ENCODE results near the gene SVIP.

SVIP gene

DNA sequence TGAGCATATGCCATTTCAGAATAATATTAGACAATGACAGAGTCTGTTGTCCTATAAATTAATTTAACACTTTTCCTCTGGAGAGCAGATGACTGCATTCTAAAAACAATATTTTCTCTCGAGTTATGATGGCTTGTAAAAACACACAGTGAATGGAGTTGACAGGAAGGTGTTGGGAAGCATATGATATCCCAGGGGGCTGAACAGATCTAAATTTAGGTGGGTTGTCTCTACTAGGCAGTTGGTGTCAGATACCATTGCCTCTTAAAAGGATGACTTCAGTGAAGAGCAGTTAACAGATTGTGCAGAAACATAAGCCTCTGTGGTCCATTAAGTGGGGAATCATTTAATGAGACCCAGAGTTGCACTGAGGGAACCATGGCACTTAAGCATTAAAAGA, 30.7 kb downstream of the SVIP start:
- Histone ChIP-seq H3K36me3 (ENCODE audit: control insufficient read depth in 5 of 5, insufficient read depth in 5 of 5, low read length in 5 of 5) (no peaks in the 10 kb centered on the region), H3K4me3 (ENCODE audit: low read depth in 1 of 5, low read length in 5 of 5) (no peak overlapping the region), H3K9me3 (ENCODE audit: control insufficient read depth in 5 of 5, low read length in 5 of 5) (no peaks in the 10 kb centered on the region), H3K27ac (ENCODE audit: low read depth, low read length) (no peak overlapping the region), H3K27me3 (ENCODE audit: control insufficient read depth in 5 of 5, insufficient read depth in 4 of 5, low read length in 5 of 5) (peaks cover 0 to 2% (median 0%) of the 10 kb centered on the region in 5 donors), H3K9ac (ENCODE audit: low read length in 5 of 5) (no peak overlapping the region), H3K4me1 (ENCODE audit: control insufficient read depth in 5 of 5, insufficient read depth in 5 of 5, low read length in 5 of 5) (no peaks in the 10 kb centered on the region)

DNA sequence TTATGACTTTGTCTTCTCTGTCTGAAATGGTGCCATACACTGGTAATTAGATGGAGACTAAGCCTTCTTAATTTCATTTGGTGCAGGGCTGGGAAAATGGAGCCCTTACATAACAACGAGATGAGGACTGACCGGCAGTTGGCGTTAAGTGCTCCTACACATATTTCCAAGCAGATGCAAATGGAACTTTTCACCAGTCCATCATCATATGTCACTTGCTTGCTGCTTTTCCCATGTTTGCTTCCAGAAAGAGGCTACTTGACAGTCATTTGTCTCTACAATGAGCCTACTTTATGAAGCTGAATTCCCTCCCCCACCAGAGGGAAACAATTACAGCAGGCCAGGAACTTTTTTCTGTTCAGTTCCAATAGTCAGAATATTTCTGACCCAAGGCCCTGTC, 32.6 kb downstream of the SVIP start:
- Histone ChIP-seq H3K4me3 (ENCODE audit: low read depth in 1 of 5, low read length in 5 of 5) (no peak overlapping the region), H3K9me3 (ENCODE audit: control insufficient read depth in 5 of 5, low read length in 5 of 5) (no peaks in the 10 kb centered on the region), H3K36me3 (ENCODE audit: control insufficient read depth in 5 of 5, insufficient read depth in 5 of 5, low read length in 5 of 5) (no peaks in the 10 kb centered on the region), H3K27me3 (ENCODE audit: control insufficient read depth in 5 of 5, insufficient read depth in 4 of 5, low read length in 5 of 5) (peaks cover 0 to 2% (median 0%) of the 10 kb centered on the region in 5 donors), H3K9ac (ENCODE audit: low read length in 5 of 5) (no peak overlapping the region), H3K27ac (ENCODE audit: low read depth, low read length) (no peak overlapping the region), H3K4me1 (ENCODE audit: control insufficient read depth in 5 of 5, insufficient read depth in 5 of 5, low read length in 5 of 5) (no peaks in the 10 kb centered on the region)

DNA sequence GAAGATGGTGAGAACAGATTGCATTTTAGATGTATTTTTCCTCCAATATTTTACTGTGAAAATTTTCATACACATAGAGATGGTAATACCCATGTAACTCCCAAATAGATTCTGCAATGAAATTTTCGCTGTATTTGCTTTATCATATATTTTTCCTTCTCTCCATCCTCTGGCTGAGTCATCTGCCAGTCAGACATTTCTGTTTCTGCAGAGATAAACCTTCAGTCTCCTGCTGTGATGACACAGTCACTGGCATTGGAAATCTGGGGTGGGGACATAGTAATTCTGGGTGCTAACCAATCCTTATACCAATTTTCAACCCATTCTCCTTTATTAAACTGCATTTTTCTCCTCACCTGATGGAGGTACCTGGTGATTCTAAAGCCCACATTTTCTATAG, 33.7 kb downstream of the SVIP start:
- H3K27me3 ChIP-seq (ENCODE audit: control insufficient read depth in 5 of 5, insufficient read depth in 4 of 5, low read length in 5 of 5): peaks cover 0 to 2% (median 0%) of the 10 kb centered on the region in 5 donors
- no peak overlapping the region for H3K9ac ChIP-seq (ENCODE audit: low read length in 5 of 5)
- H3K9me3 ChIP-seq (ENCODE audit: control insufficient read depth in 5 of 5, low read length in 5 of 5): no peaks in the 10 kb centered on the region
- H3K4me3 ChIP-seq (ENCODE audit: low read depth in 1 of 5, low read length in 5 of 5): no peak overlapping the region
- H3K36me3 ChIP-seq (ENCODE audit: control insufficient read depth in 5 of 5, insufficient read depth in 5 of 5, low read length in 5 of 5): no peaks in the 10 kb centered on the region
- no peaks in the 10 kb centered on the region for H3K4me1 ChIP-seq (ENCODE audit: control insufficient read depth in 5 of 5, insufficient read depth in 5 of 5, low read length in 5 of 5)
- H3K27ac ChIP-seq (ENCODE audit: low read depth, low read length): no peak overlapping the region

DNA sequence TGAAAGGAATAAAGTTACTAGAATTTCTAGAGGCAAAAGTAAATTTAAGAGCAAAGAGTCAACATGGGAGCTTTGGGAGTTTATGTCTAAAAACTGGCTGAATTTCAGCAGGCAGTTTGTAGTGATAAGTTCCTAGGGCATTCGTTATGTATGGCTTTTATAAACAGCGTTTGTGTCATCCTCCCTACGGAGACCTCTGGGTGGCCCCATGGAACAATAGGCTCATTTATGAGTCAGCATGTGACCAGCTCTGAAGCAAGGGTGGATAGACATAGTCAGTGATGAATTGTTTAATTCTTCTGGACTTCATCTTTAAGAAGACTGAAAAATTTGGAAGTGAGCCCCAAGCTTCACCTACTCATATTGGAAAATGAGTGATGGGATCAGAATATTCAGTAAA, 37.1 kb downstream of the SVIP start:
- no peak overlapping the region for H3K9ac ChIP-seq (ENCODE audit: low read length in 5 of 5)
- no peak overlapping the region for H3K4me3 ChIP-seq (ENCODE audit: low read depth in 1 of 5, low read length in 5 of 5)
- H3K9me3 ChIP-seq (ENCODE audit: control insufficient read depth in 5 of 5, low read length in 5 of 5): no peaks in the 10 kb centered on the region
- no peaks in the 10 kb centered on the region for H3K27me3 ChIP-seq (ENCODE audit: control insufficient read depth in 5 of 5, insufficient read depth in 4 of 5, low read length in 5 of 5)
- no peak overlapping the region for H3K27ac ChIP-seq (ENCODE audit: low read depth, low read length)
- no peaks in the 10 kb centered on the region for H3K4me1 ChIP-seq (ENCODE audit: control insufficient read depth in 5 of 5, insufficient read depth in 5 of 5, low read length in 5 of 5)
- no peaks in the 10 kb centered on the region for H3K36me3 ChIP-seq (ENCODE audit: control insufficient read depth in 5 of 5, insufficient read depth in 5 of 5, low read length in 5 of 5)

DNA sequence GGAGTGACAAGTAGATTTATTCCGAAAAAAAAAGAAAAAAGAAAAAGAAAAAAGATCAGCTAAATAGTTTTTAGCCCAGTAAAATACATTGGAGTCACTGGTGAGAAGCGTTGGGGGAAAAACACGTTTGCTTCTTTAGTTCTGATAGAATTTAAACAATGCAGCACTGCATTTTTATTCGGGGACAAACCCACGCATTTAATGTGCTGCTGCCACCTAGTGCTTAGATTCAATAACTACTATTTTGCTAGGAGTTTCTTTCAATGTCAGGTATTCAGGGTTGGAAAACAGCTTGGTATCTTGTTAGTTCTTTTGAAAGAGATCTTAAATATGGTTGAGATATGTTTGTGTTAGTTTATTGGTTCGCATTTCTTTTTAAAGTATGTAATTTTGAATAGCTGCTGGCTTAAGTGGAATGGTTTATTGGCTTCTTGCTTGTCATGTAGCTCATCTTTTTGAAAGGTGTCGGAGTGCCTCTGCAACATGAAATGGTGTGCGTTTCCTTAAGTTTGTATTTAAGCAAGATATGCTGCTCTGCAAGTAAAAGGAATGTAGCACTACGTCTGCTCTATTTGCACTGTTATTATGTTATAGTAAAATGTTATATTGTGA, 41.9 kb downstream of the SVIP start:
- no peaks in the 10 kb centered on the region for H3K4me1 ChIP-seq (ENCODE audit: control insufficient read depth in 5 of 5, insufficient read depth in 5 of 5, low read length in 5 of 5)
- no peaks in the 10 kb centered on the region for H3K27me3 ChIP-seq (ENCODE audit: control insufficient read depth in 5 of 5, insufficient read depth in 4 of 5, low read length in 5 of 5)
- no peaks in the 10 kb centered on the region for H3K9me3 ChIP-seq (ENCODE audit: control insufficient read depth in 5 of 5, low read length in 5 of 5)
- no peaks in the 10 kb centered on the region for H3K36me3 ChIP-seq (ENCODE audit: control insufficient read depth in 5 of 5, insufficient read depth in 5 of 5, low read length in 5 of 5)
- H3K9ac ChIP-seq (ENCODE audit: low read length in 5 of 5): no peak overlapping the region
- H3K27ac ChIP-seq (ENCODE audit: low read depth, low read length): no peak overlapping the region
- no peak overlapping the region for H3K4me3 ChIP-seq (ENCODE audit: low read depth in 1 of 5, low read length in 5 of 5)

DNA sequence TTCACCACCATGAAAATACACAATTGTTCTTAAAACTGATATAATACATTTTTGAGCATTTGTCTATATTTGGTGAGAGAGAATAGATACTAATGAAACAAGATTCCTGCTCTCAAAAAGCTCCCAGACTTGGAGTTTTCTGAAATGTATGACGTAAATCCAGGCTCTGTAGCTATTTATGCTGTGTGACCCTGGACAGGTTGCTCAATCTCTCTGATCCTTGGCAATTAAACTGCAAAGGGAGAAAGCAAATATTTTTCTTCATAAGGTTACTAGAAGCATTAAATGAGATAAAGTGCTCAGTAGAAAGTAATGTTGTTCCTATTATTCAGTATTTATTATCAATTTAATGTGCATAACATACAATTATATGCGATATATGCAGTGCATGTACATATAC, 42.5 kb downstream of the SVIP start:
- no peak overlapping the region for H3K9ac ChIP-seq (ENCODE audit: low read length in 5 of 5)
- H3K9me3 ChIP-seq (ENCODE audit: control insufficient read depth in 5 of 5, low read length in 5 of 5): no peaks in the 10 kb centered on the region
- H3K27ac ChIP-seq (ENCODE audit: low read depth, low read length): no peak overlapping the region
- H3K36me3 ChIP-seq (ENCODE audit: control insufficient read depth in 5 of 5, insufficient read depth in 5 of 5, low read length in 5 of 5): no peaks in the 10 kb centered on the region
- no peaks in the 10 kb centered on the region for H3K4me1 ChIP-seq (ENCODE audit: control insufficient read depth in 5 of 5, insufficient read depth in 5 of 5, low read length in 5 of 5)
- H3K27me3 ChIP-seq (ENCODE audit: control insufficient read depth in 5 of 5, insufficient read depth in 4 of 5, low read length in 5 of 5): no peaks in the 10 kb centered on the region
- no peak overlapping the region for H3K4me3 ChIP-seq (ENCODE audit: low read depth in 1 of 5, low read length in 5 of 5)

DNA sequence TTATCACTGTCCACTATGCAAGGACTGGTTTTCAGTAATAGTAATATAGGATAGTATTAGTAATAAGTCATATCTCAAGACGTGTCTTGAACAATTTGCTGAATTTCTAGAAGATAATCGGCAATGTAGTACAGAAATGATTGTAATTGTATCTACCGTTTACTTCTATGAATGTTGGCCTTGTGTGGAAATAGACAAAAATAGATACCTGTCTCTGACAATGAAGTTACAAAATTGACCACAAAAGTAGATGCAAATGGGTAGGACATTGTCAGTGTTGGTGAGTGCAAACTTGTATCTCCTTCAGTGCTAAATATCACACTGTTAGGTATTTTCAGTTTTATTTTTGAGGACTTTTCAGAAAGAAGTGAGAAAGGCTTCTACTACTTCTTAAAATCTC, 43.1 kb downstream of the SVIP start:
- Histone ChIP-seq H3K27me3 (ENCODE audit: control insufficient read depth in 5 of 5, insufficient read depth in 4 of 5, low read length in 5 of 5) (no peaks in the 10 kb centered on the region), H3K9me3 (ENCODE audit: control insufficient read depth in 5 of 5, low read length in 5 of 5) (no peaks in the 10 kb centered on the region), H3K4me3 (ENCODE audit: low read depth in 1 of 5, low read length in 5 of 5) (no peak overlapping the region), H3K4me1 (ENCODE audit: control insufficient read depth in 5 of 5, insufficient read depth in 5 of 5, low read length in 5 of 5) (no peaks in the 10 kb centered on the region), H3K9ac (ENCODE audit: low read length in 5 of 5) (no peak overlapping the region), H3K36me3 (ENCODE audit: control insufficient read depth in 5 of 5, insufficient read depth in 5 of 5, low read length in 5 of 5) (no peaks in the 10 kb centered on the region), H3K27ac (ENCODE audit: low read depth, low read length) (no peak overlapping the region)

DNA sequence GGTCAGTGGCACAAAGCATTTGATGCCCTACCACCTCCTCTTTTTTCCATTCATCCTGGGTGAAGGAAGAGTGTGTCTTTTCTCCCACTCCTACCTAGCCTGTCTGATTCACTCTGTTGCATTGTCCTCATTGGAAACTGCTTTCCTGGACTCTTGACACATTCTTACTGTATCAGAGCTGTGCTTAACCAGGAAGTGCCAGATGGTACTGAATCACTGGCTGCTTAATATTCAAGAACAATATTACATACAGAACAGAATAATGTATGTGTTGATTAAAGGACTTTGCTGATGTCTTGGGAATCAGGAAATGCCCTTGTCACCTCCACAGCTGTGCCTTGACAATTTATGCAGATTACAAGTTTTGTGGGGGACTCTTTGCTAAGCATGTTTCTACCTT, 44.4 kb downstream of the SVIP start:
- H3K9ac ChIP-seq (ENCODE audit: low read length in 5 of 5): no peak overlapping the region
- H3K4me3 ChIP-seq (ENCODE audit: low read depth in 1 of 5, low read length in 5 of 5): no peak overlapping the region
- no peaks in the 10 kb centered on the region for H3K9me3 ChIP-seq (ENCODE audit: control insufficient read depth in 5 of 5, low read length in 5 of 5)
- H3K27ac ChIP-seq (ENCODE audit: low read depth, low read length): no peak overlapping the region
- H3K36me3 ChIP-seq (ENCODE audit: control insufficient read depth in 5 of 5, insufficient read depth in 5 of 5, low read length in 5 of 5): no peaks in the 10 kb centered on the region
- no peaks in the 10 kb centered on the region for H3K27me3 ChIP-seq (ENCODE audit: control insufficient read depth in 5 of 5, insufficient read depth in 4 of 5, low read length in 5 of 5)
- no peaks in the 10 kb centered on the region for H3K4me1 ChIP-seq (ENCODE audit: control insufficient read depth in 5 of 5, insufficient read depth in 5 of 5, low read length in 5 of 5)

DNA sequence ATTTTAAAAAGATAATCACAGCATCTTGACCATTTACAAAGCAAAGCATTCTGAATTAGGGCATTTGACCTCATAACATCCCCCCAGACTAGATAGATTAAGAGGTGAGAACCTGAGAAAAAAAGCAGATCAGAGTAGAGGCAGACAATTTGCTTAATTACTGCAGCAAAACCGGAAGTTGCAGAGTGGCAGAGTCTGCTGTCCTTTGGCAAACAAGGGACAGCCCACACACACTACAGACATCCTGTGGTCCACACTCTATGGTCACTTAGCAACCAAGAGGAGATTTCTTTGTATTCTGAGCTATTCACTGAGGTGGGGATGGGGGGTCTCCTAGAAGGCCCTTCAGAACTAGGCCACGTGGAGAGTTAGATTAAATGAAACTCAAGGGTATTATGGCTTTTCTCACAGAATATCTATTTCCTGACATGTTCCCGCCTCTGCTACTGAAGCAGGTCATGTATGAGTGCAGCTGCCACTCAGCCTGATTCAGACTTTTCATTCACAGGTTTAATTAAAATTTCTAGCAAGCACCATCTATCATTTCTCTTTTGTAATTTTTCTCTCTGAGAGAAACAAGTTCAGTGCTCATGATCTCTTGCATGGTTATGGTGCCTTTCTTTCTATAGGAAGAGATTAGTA, 48.5 kb downstream of the SVIP start:
- no peaks in the 10 kb centered on the region for H3K4me1 ChIP-seq (ENCODE audit: control insufficient read depth in 5 of 5, insufficient read depth in 5 of 5, low read length in 5 of 5)
- no peaks in the 10 kb centered on the region for H3K9me3 ChIP-seq (ENCODE audit: control insufficient read depth in 5 of 5, low read length in 5 of 5)
- no peaks in the 10 kb centered on the region for H3K27me3 ChIP-seq (ENCODE audit: control insufficient read depth in 5 of 5, insufficient read depth in 4 of 5, low read length in 5 of 5)
- no peak overlapping the region for H3K27ac ChIP-seq (ENCODE audit: low read depth, low read length)
- H3K9ac ChIP-seq (ENCODE audit: low read length in 5 of 5): no peak overlapping the region
- H3K4me3 ChIP-seq (ENCODE audit: low read depth in 1 of 5, low read length in 5 of 5): no peak overlapping the region
- no peaks in the 10 kb centered on the region for H3K36me3 ChIP-seq (ENCODE audit: control insufficient read depth in 5 of 5, insufficient read depth in 5 of 5, low read length in 5 of 5)

DNA sequence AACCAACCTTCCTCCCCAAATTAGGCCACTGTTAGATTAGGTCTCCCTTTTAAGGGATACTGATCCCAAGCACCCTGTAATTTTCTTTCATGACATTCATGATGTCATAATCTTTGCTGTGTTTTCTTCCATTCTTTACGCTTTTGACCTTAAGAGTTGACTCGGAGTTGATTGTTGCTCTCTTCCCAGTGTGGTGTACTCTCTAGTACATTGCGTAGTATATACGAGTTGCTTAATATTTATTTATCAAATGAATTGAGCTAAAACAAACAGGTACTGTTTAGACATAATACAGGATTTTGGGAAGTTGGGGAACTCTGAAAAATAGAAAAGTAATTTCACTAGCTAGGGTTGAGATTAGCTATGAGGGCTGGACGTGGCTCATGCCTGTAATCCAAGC, 49.8 kb downstream of the SVIP start:
- no peak overlapping the region for H3K4me3 ChIP-seq (ENCODE audit: low read depth in 1 of 5, low read length in 5 of 5)
- peaks cover 0 to under 1% (median 0%) of the 10 kb centered on the region in 5 donors for H3K27me3 ChIP-seq (ENCODE audit: control insufficient read depth in 5 of 5, insufficient read depth in 4 of 5, low read length in 5 of 5)
- no peak overlapping the region for H3K9ac ChIP-seq (ENCODE audit: low read length in 5 of 5)
- H3K9me3 ChIP-seq (ENCODE audit: control insufficient read depth in 5 of 5, low read length in 5 of 5): no peaks in the 10 kb centered on the region
- no peaks in the 10 kb centered on the region for H3K36me3 ChIP-seq (ENCODE audit: control insufficient read depth in 5 of 5, insufficient read depth in 5 of 5, low read length in 5 of 5)
- H3K4me1 ChIP-seq (ENCODE audit: control insufficient read depth in 5 of 5, insufficient read depth in 5 of 5, low read length in 5 of 5): no peaks in the 10 kb centered on the region
- H3K27ac ChIP-seq (ENCODE audit: low read depth, low read length): no peak overlapping the region

All from subcutaneous abdominal adipose tissue (tissue), 5 donors.